K562 (cell line): ENCODE results near the gene BCL11A. TPM values are rescaled to one million over a fixed set of nuclear protein-coding genes. Genes with fewer than 3 reads are reported as not detected.

Experiments used
- ATAC-seq: fragments of 200-7000 bp; cut with Tn5 transposase; 3 replicates; pipeline ENCODE4 v1.9.1; 2020; ENCODE audit warnings: moderate library complexity
- BruUV-seq: library from RNA; stranded (reverse); fragments of 400-500 nt; replicated peaks from 2 replicates; lab custom pipeline; 2021; lab: Mats Ljungman, UMichigan
- CTCF ChIA-PET: fragments of 300-600 bp; formaldehyde crosslinking; extraction: SDS; loops from one replicate; lab custom pipeline; 2021; ENCODE audit warnings: low intra/inter-chr PET ratio; lab: Yijun Ruan, JAX
- POLR2A ChIA-PET: fragments of 300-600, 350-650 bp; sonication (Branson Sonifier 250); formaldehyde crosslinking; extraction: SDS; loops from one replicate; lab custom pipeline; 2021; ENCODE audit warnings: antibody characterized with exemption, inconsistent platforms; lab: Yijun Ruan, JAX
- DNase-seq, 4 experiments: peaks; one replicate each; pipeline versions ENCODE4 v3.0.0 to v3.0.0-alpha.2; 2011 to 2018; ENCODE audit warnings: low spot score in 3 of 4, mixed read lengths in 3 of 4; ENCODE audit errors: extremely low read depth in 1 of 4
- FAIRE-seq: peaks from 2 replicates; lab custom pipeline; 2011; peaks lifted over from hg19 to GRCh38; lab: Jason Lieb, UNC
- H2AFZ ChIP-seq: 2 replicates; pipeline ENCODE4 v1.6.0; 2011; ENCODE audit warnings: low read depth, low read length, control low read depth, inconsistent platforms
- H3K27ac ChIP-seq: fragments of 200-600 bp; 3 replicates; pipeline ENCODE4 v1.8.0; 2011; ENCODE audit warnings: low read depth, mild to moderate bottlenecking, control low read depth, inconsistent platforms, low read length, moderate library complexity, mixed read lengths; ENCODE audit errors: extremely low read depth
- H3K27me3 ChIP-seq, 2 experiments: fragments of 300-600 bp in 1 of 2; 2 replicates in 1 of 2; 3 replicates in 1 of 2; pipeline versions ENCODE4 v1.6.0 to v1.8.0; 2011; ENCODE audit warnings: inconsistent platforms in 2 of 2, low read length in 2 of 2, mild to moderate bottlenecking in 1 of 2, mixed read lengths in 1 of 2, moderate library complexity in 1 of 2; ENCODE audit not compliant: control insufficient read depth in 2 of 2, insufficient read depth in 2 of 2
- H3K36me3 ChIP-seq: fragments of 300-600 bp; 3 replicates; pipeline ENCODE4 v1.8.0; 2011; ENCODE audit warnings: mild to moderate bottlenecking, low read length, inconsistent platforms; ENCODE audit not compliant: control insufficient read depth, insufficient read depth
- H3K4me1 ChIP-seq, 2 experiments: fragments of 200-600 bp in 1 of 2; replicated peaks in 1 of 2; 2 replicates in 1 of 2; 3 replicates in 1 of 2; pipeline versions ENCODE4 v1.5.1 to v1.8.0; 2011; ENCODE audit warnings: inconsistent platforms in 2 of 2, low read length in 2 of 2, mild to moderate bottlenecking in 1 of 2, mixed read lengths in 1 of 2, moderate library complexity in 1 of 2; ENCODE audit not compliant: control insufficient read depth in 2 of 2, insufficient read depth in 2 of 2
- H3K4me2 ChIP-seq: 2 replicates; pipeline ENCODE4 v1.6.1; 2011; ENCODE audit warnings: low read length, control low read depth, inconsistent platforms, mixed read lengths; ENCODE audit not compliant: insufficient read depth
- H3K4me3 ChIP-seq: fragments of 200-600 bp; sonication (generic), shearing (Covaris generic); 2 replicates; pipeline ENCODE4 v1.5.1; 2016; ENCODE audit warnings: control low read depth, inconsistent platforms
- H3K79me2 ChIP-seq: fragments of 200-600 bp; 3 replicates; pipeline ENCODE4 v1.8.0; 2011; ENCODE audit warnings: low read length, inconsistent platforms; ENCODE audit not compliant: control insufficient read depth, insufficient read depth
- H3K9ac ChIP-seq, 2 experiments: 2 replicates each; pipeline versions ENCODE4 v1.6.0 to v1.6.1; 2011; ENCODE audit warnings: low read depth in 2 of 2, low read length in 2 of 2, control low read depth in 1 of 2, inconsistent platforms in 1 of 2, mild to moderate bottlenecking in 1 of 2, mixed read lengths in 1 of 2; ENCODE audit not compliant: insufficient read depth in 1 of 2
- H3K9me1 ChIP-seq: one replicate; pipeline ENCODE4 v1.6.0; 2011; ENCODE audit warnings: inconsistent platforms, mild to moderate bottlenecking, low read length, moderate library complexity; ENCODE audit not compliant: control insufficient read depth, insufficient read depth
- H3K9me3 ChIP-seq: replicated peaks from 2 replicates; pipeline ENCODE4 v1.5.1; 2011; ENCODE audit warnings: low read depth, low read length, inconsistent platforms; ENCODE audit not compliant: control insufficient read depth, insufficient read depth
- H4K20me1 ChIP-seq: replicated peaks from 2 replicates; pipeline ENCODE4 v1.6.1; 2011; ENCODE audit warnings: low read length, inconsistent platforms, mixed read lengths; ENCODE audit not compliant: control insufficient read depth, insufficient read depth
- CHCHD3 ChIP-seq: fragments of 250-450 bp; sonication (Bioruptor Pico); IDR thresholded peaks from 2 replicates; pipeline ENCODE4 v2.1.2; 2022; ENCODE audit warnings: mild to moderate bottlenecking
- E2F3 ChIP-seq: fragments of 250-450 bp; sonication (Bioruptor Pico); IDR thresholded peaks from 2 replicates; pipeline ENCODE4 v1.4.0; 2020; ENCODE audit warnings: mild to moderate bottlenecking
- GABPB2 ChIP-seq: fragments of 250-450 bp; sonication (Bioruptor Pico); conservative IDR thresholded peaks from 2 replicates; pipeline ENCODE4 v1.5.1; 2021; ENCODE audit warnings: mild to moderate bottlenecking
- GATAD2A ChIP-seq: fragments of 450-650 bp; IDR thresholded peaks from 2 replicates; pipeline ENCODE4 v1.6.1; 2017
- GTF2B ChIP-seq: IDR thresholded peaks from 2 replicates; pipeline ENCODE4 v1.6.1; 2011; ENCODE audit not compliant: insufficient read length; ENCODE audit errors: extremely low read depth
- LCOR ChIP-seq: sonication (generic); formaldehyde crosslinking; IDR thresholded peaks from 2 replicates; pipeline ENCODE4 v1.8.0; 2022; ENCODE audit warnings: mild to moderate bottlenecking, missing genetic modification reagents
- PATZ1 ChIP-seq: fragments of 250-450 bp; sonication (Bioruptor Pico); IDR thresholded peaks from 2 replicates; pipeline ENCODE4 v1.5.0; 2020; ENCODE audit warnings: mild to moderate bottlenecking, borderline replicate concordance
- POLR2AphosphoS2 ChIP-seq: IDR thresholded peaks from 2 replicates; pipeline ENCODE4 v1.6.1; 2012; ENCODE audit warnings: low read length, improper control_type of control experiment
- PTRF ChIP-seq: fragments of 450-650 bp; IDR thresholded peaks from 2 replicates; pipeline ENCODE4 v1.6.1; 2016; ENCODE audit warnings: mild to moderate bottlenecking, missing genetic modification characterization, missing compliant biosample characterization
- PYGO2 ChIP-seq: fragments of 450-650 bp; IDR thresholded peaks from 2 replicates; pipeline ENCODE4 v1.6.1; 2016; ENCODE audit warnings: mild to moderate bottlenecking, missing genetic modification characterization, moderate library complexity, missing compliant biosample characterization
- RBM39 ChIP-seq: fragments of 200-400 bp; formaldehyde crosslinking; optimal IDR thresholded peaks from 2 replicates; pipeline ENCODE3; 2018; ENCODE audit warnings: low read depth, low read length
- RERE ChIP-seq: sonication (generic); formaldehyde crosslinking; IDR thresholded peaks from 2 replicates; pipeline ENCODE4 v1.8.0; 2023; ENCODE audit warnings: missing genetic modification reagents, mild to moderate bottlenecking, borderline replicate concordance
- WGBS: fragments of 100-300 bp; shearing (Covaris generic); methylation state at CpG from one replicate; pipeline ENCODE4 v1.1.6; 2016; ENCODE audit warnings: low coverage, mixed read lengths; ENCODE audit not compliant: insufficient coverage; ENCODE audit errors: missing lambda C conversion rate; 5-methylcytosine and 5-hydroxymethylcytosine counted together
- in situ Hi-C: fragments of 300-500 bp; cut with MboI; formaldehyde crosslinking; loops from 4 replicates; pipeline ENCODE4 v1.15.0; 2018; ENCODE audit warnings: inconsistent platforms, mixed read lengths
- intact Hi-C: fragments of 100-400 bp; cut with micrococcal nuclease; formaldehyde crosslinking; loops from 2 replicates; pipeline ENCODE4 v1.14.2; 2022
- polyA plus RNA-seq, 8 experiments: library from polyadenylated mRNA; depleted of rRNA in 4 of 8; stranded (reverse) in 5 of 8; unstranded in 3 of 8; fragments of >200 nt; fragmentation: Nextera tagmentation in 2 of 8; fragmentation: Illumina TruSeq in 1 of 8; extraction: Ambion mirVana in 2 of 8; extraction: Trizol in 1 of 8; gene quantifications; 2 replicates each; pipeline versions ENCODE4 v1.2.1 to v1.2.3, GENCODE V29; 2011 to 2014; ENCODE audit warnings: inconsistent platforms in 1 of 8, missing spikeins in 1 of 8
- total RNA-seq, 7 experiments: library from RNA; depleted of rRNA in 6 of 7; stranded (reverse); fragments of >200 nt in 6 of 7; fragmentation: Illumina TruSeq in 2 of 7; extraction: Trizol in 2 of 7; gene quantifications; 2 replicates each; pipeline versions ENCODE4 v1.2.1 to v1.2.3, GENCODE V29; 2011 to 2021; ENCODE audit warnings: low replicate concordance in 1 of 7

Gene BCL11A
- total and polyA plus RNA-seq, 9 of the 15 experiments (the other 6 are each of a cell fraction or from before 2014, with no cell fraction given), result 0.13 TPM; not detected in 8

- no peak for TF ChIP-seq RERE (CRISPR knock-in tag)
Measured at GRCh38 chr2:60551240-60552077, 2.0 kb downstream of the BCL11A start (continued).

- POLR2A ChIA-PET, result no interaction called here
- Histone ChIP-seq H2AFZ (no peak overlapping the region), H4K20me1 (no peaks in the 10 kb centered on the region), H3K4me1 (peaks cover 0 to 33% of the 10 kb centered on the region in 2 experiments; a peak in 2 of 5 replicates), H3K9me3 (no peaks in the 10 kb centered on the region), H3K4me2 (no peak overlapping the region), H3K9me1 (no peaks in the 10 kb centered on the region), H3K9ac (no peak overlapping the region), H3K27me3 (peaks cover 30 to 35% of the 10 kb centered on the region in 2 experiments; a peak in 4 of 5 replicates), H3K27ac (no peak overlapping the region), H3K4me3 (no peak overlapping the region), H3K36me3 (no peaks in the 10 kb centered on the region), H3K79me2 (no peaks in the 10 kb centered on the region)
- CTCF ChIA-PET, result no interaction called here
- FAIRE-seq (no peak), ATAC-seq (no peak), DNase-seq (no peak)
- 50% methylated on average over 2 of the region's 8 CpGs for WGBS
- BruUV-seq, result no TSS peak
- intact Hi-C loops, result no loop called here
- in situ Hi-C loops, result no loop called here
- TF ChIP-seq POLR2AphosphoS2, result no peak
- no peak for TF ChIP-seq PYGO2 (tag)
- no peak for TF ChIP-seq PTRF (tag)
- TF ChIP-seq PATZ1 (CRISPR knock-in tag), result no peak
- TF ChIP-seq GTF2B, result no peak
- TF ChIP-seq GATAD2A, result no peak
- TF ChIP-seq E2F3, result no peak
- no peak for TF ChIP-seq RBM39
- no peak for TF ChIP-seq GABPB2
- TF ChIP-seq CHCHD3 (CRISPR knock-in tag), result no peak
- no peak for TF ChIP-seq LCOR (CRISPR knock-in tag)
Measured at GRCh38 chr2:60550984-60551239, 2.5 kb downstream of the BCL11A start.
